ENCODE data around the gene APBB2.
"Not testable (repeated sequence)": the region's sequence is repeated elsewhere in the genome, so short reads cannot be mapped to it uniquely, and the experiment has no call there.

Gene APBB2

DNA sequence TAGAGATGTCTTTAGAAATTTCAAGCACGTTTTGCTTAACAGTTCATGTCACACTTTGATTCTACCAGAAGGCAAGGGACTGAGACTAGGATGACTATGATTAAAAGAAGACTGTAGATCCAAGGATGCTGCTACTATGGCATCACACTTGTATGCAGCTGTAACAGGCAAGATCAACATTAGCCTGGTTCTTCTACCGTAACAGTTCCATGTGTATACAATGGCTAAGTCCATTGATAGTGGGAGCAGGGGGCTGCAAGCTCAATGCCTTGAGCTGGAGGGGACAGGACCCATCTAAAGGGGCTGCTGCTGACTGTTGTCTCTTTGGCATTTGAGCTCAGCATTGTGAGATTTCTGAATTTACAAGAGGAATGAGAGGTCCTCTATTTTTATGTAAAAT, 212.0 kb downstream of the APBB2 start:
- DNase-seq: no peak

DNA sequence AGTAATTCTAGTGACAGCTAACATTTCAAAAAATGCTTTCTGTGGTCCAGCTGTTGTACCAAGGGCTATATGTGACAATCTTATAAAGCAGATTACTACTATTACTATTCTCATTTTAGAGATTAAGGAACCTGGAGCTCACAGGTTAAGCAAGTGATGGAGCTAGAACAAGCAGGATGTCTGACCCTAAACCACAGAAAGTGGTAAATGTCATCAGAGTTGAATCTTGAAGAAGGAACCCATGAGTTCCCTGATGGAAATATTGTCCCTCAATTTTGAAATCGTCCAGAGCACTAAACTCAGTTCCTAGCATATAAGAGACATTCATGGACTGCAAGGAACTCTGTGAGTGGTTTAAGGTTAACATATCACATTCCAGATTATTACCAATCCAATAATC, 214.0 kb downstream of the APBB2 start:
- DNase-seq: no peak

DNA sequence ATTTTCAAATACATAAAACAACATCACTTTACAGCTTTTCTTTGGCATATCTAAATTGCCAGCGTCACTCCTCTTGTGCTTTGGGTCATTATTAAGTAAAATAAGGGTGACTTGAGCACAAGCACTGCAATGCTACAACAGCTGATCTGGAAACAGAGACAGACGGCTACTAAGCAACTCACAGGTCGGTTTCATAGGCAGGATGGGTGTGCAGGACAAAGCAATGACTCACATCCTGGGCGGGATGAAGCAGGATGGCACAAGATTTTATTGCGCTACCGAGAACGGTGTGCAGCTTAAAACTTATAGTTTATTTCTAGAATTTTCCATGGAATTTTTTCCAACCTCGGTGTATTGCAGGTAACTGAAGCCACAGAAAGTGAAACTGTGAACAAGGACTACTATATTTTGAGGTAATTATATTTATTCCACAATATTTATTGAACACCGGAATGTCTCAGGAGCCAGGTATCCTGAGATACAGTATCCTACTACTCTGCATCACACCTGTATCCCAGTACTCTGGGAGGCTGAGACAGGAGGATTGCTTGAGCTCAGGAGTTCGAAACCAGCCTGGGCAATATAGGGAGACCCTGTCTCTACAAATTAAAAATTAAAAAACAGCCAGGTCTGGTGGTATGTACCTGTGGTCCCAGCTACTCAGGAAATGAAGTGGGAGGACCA, 215.5 kb downstream of the APBB2 start:
- no peak for DNase-seq

DNA sequence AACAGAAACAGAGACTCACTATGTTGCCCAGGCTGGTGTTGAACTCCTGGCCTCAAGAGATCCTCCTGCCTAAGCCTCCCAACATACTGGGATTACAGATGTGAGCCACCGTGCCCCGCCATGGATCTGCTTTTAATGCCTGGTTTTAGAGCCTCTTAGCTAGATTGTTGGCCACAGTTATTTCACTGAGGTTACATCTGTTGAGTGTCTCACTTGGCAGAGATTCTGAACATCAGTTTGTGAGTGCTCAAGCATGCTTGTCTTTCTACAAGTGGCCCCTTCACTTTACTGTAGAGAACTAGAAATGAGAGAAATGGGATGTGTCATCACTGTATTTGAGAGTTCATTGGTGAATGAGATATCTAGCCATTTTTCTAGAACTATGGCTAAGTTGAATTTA, 218.5 kb downstream of the APBB2 start:
- no peak for DNase-seq

DNA sequence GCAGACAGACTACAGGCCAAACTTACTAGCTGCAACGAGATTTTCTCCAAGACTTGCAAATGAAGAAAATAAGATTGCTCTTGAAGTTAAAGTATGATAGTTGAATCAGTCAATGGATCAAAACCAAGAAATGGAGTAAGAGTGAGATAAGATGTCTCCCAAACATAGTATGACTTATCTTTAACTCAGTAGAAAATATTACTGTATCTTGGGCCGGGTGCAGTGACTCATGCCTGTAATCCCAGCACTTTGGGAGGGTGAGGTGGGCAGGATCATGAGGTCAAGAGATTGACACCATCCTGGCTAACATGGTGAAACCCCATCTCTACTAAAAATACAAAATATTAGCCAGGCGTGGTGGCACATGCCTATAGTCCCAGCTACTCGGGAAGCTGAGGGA, 220.0 kb downstream of the APBB2 start:
- not testable (repeated sequence) for DNase-seq

DNA sequence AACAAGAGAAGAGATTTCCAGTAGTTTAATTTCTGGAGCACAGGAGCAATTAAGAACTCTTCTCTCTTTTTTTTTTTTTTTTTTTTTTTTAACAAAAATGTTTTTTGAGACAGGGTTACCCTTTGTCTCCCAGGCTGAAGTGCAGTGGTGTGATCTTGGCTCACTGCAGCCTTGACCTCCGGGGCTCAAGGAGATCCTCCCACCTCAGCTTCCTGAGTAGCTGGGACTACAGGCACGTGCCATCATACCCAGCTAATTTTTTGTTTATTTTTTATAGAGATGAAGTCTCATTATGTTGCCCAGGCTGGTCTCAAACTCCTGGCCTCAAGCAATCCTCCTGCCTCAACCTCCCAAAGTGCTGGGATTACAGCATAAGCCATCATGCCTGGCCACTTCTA, 221.0 kb downstream of the APBB2 start:
- DNase-seq: not testable (repeated sequence)

DNA sequence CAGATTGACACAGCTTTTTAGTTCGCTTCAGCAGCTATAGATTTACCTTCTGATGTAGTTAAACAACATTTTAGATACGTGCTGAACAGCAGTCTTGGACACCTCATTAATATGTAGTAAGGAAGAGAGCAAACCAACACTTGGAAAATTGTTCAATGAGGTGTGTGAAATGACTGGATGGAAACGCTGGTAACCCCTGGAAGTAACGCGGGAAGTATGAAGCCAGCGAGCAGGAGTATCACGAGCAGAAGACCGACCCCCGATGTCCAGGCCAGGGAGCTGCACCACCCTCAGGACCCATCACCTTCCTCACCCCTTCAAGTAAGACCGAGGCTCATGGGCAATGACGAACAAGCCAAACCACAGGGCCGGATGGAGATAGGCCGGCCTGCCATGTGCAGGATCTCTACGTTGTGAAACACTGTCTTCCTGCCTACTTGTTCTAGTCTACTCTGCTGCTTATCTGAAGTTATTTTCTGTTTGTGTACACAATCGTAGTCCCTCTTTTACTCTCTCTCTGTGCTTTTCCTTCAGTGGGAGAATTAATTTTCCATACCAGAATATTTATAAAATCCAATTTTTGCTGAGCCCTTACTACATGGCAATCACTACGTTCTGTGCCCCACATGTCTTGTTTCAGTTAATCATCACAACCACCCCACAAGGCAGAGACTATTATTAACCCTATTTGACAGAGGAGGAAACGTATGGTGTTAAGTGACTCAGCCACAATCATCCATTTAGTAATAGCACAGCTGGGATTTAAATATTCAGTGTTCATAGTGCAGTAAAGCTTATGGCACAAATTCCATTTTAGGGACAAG, 221.7 kb downstream of the APBB2 start:
- no peak for DNase-seq

DNA sequence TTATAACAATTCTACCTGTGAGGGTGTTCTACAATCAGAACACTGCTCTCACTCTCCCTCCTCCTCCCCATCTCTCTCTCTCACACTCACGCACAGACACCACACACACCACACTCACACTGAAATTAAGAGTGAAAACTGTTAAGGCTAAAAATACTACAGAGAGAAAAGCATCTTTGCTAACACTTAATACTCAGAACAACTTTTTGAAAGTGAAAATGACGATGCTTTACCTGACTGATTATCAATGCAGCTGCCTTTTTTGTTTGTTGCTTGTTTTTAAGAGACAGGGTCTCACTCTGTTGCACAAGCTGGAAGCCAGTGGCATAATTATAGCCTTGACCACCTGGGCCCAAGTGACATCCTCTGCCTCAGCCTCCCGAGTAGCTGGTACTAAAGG, 222.4 kb downstream of the APBB2 start:
- no peak for DNase-seq

DNA sequence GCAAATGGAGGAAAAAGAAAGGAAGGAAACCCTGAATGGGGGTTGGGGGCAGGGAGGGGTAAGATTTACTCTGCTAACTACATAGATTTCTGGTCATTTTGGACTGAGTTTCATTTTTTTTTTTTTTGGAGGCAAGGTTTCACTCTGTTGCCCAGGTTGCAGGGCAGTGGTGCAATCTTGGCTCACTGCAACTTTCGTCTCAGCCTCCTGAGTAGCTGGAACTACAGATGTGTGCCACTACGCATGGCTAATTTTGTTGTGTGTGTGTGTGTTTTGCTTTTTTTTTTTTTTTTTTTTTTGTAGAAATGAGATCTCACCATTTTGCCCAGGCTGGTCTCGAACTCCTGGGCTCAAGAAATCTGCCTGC, 223.5 kb downstream of the APBB2 start:
- no peak for DNase-seq

DNA sequence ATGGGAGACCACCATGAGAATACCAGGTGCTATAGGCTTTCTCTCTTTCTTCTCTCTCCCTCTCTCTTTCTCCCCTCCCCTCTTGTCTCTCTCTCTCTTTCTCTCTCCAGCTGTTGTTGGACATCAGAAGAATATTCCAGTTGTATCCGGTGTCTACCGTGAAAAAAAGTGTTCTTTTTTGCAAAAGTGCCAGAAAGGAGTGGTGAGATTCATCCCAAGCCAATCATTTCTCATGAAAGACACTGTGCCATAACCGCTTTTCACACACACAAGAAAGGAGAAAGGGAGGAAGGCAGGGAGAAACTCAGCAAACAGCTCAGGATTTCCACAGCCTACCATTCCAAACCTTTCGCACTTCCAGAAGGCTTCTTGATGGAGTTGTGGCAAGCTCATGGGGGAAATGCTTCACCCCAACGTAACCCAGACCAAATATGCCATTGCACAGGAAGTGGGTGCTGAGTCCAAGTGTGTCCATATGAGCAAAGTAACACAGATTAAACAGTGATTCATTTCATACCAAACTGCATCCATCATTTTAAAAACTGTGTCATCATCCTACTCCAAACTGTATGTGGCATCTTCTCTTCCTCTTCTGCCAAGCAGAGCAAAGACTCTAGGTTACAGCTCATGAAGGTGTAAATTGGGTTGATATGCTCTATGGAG, 224.0 kb downstream of the APBB2 start:
- no peak for DNase-seq

DNA sequence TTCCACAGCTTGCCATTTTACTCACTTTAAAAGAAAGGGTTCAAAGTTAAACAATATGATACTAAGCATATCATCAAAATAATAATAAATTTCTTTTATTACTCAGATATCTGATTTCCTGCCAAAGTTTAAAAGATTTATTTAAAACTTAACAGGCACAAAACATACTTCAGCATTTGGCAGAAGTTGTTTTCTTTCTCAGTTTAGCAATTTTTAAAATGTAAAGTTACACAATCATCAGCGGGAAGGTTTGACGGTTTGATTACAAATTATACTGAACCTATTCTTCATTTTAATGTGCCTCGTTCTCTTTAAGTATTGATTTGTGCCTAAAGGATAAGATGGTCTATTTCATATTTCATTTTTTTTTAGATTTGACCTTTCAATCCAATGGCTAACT, 227.2 kb downstream of the APBB2 start:
- no peak for DNase-seq

DNA sequence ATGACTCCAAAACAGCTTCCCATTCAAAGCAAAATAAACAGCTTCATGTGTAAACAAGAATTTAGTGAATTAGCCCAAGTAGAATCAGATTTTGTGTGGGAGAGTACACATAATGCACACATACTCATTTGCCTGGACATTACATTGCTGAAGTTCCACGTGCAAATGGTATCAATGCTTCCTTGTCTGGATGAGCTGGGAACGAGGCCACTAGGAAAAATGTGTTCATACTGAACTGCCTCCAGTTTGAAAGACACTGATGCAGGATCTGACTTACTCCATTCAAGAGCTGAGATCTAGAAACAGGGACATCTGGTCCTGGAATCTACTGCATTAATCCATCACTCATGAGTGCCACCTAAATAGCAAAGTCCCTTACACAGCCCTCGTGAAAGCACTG, 228.0 kb downstream of the APBB2 start:
- DNase-seq: no peak

DNA sequence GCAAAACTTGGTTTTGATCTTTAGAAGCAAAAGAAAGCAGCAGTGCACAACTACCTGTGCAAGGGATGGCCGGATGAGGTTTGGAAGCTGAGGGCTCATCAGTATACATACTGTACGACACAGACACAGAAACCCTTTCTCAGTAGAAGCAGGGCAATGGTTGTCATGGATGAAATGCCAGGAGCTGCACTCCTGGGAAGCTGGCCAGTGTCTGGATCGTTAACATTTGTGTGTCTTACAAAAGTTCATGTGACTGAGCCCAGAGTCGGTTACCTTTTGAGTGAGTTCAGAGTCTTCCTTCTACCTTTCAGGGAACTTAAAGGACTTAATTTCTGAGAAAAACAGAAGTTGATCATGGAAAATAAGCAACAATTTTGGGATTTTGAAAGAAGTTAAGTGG, 230.3 kb downstream of the APBB2 start:
- no peak for DNase-seq

DNA sequence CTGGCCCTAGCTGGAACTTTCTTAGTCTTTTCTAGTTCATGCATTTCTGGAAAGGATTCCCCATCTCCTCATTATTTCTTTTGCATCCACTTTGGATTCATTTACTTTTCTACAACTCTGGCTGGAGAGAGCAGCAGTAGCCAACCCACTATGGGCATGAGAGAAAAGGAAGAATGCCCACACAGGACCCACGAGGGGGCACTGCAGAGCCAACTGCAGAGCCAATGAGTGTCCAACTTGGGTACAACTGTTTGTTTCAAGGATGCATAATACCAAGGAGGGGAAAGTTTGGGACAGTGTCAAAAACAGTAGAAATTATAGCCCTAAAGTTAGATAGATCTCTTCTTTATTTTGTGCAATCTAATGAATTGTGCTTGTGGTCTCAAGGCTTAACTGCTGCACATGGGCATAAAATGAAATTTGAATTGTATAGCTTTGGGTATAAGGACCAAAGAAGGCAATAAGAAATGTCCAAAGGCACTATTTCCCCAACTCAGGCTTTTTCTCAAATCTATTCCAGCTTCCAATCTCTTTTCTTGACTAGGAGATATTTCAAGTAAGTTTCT, 233.9 kb downstream of the APBB2 start:
- no peak for DNase-seq

DNA sequence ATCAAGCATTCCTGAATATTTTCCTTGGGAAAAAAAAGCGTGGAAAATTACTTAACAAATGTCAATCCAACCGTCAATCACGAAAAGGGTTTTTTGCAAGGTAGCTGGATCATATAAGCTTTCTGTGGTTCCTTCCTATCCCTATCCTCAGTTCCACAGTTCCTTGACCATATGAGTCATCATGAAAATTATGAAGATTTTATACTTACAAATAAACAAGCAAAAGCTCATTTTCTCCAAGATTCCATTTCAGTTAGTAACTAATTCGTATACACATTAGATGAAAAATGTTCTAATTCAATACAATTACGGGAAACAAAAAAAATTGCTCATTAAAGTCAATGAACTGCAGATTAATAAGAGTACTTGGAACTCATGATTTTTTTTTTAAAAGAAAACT, 235.8 kb downstream of the APBB2 start:
- no peak for DNase-seq

DNA sequence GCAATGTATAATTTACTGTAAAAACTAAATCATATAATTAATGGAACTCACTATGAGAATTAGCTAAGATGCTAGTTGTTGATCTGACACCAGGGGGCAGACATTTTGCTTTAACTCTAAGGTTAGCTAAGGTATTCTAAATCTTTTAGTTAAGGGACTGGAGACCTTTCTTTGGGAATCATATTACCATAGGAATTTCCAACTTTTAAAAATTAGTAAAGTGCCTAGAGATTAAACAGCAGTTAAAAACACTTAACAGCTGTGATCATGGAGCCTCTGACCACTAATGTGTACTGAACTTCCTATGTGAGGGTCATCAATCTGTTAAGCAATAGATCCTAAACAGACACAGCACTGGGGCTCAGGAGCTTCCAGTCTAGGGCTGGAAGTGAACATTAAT, 238.0 kb downstream of the APBB2 start:
- DNase-seq: no peak

DNA sequence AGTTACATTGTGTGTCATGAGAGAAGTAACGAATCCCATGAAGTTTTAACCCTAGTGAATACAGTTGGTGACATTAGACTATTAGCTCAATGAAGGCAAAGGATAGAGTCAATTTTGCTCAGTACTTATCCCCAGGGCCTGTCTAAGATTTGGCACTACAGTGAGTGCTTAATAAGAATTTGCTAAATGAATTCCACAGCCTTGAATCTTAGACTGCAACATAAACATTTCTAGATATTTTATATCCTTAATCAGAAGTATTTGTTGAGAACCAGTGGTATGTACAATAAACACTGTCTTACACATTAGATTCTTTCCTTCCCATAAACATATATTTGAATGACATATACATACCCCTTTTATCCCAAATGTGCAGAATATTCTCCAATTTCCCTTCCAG, 241.6 kb downstream of the APBB2 start:
- no peak for DNase-seq

DNA sequence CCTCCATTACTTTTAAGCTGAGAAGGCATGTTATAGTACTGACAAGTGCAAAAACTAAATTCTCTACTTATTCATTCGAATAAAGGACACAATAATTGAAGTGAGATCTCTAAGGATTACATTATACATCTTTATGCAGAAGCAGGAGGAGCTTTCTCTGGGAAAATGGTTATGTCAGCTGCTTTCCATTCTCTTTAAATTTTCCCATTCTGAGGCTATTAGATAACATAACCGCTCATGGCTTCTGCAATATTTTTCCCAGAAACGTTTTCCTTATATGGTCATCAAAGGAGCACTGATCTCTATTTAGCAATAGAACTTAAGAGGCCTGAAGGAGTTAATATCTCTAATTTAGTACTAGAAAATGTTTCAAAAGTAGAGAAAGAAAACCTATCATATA, 243.0 kb downstream of the APBB2 start:
- DNase-seq: no peak

DNA sequence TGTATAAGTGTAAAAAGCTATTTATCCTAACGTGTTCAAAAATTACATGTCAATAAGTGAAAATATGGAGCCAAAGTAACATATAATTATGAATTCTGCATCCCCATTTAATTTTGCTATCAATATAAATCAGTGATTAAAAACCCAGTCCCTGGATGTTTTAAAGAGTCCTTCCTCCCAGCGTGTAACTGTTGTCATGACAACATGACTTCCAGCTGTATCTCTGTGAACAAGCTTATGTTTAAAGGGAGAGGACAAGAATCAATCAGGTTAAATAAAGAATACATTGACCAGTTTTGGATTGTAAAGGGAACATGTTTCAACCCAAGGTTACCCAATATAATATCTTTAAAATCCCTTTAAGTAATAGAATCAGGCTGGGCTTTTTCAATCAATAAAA, 244.8 kb downstream of the APBB2 start:
- no peak for DNase-seq

DNA sequence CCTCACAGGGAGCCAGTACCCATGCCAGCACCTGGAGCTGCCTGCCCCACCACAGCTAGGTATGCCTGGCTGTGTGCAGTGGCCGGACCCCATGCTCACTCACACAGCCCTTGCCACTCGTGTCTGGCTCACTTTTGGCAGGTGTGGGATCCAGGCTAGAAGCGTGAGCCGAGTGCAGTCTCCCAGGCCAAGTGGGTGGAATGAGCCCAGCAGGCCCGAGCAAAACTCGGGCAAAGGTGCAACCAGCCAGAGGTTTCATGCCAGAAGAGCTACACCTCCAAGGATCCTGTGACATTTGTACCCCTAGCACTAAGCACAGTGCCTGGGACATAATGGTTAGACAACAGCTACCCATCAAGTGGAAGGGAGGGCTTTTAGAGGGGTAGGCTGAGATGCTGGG, 246.8 kb downstream of the APBB2 start:
- no peak for DNase-seq

DNA sequence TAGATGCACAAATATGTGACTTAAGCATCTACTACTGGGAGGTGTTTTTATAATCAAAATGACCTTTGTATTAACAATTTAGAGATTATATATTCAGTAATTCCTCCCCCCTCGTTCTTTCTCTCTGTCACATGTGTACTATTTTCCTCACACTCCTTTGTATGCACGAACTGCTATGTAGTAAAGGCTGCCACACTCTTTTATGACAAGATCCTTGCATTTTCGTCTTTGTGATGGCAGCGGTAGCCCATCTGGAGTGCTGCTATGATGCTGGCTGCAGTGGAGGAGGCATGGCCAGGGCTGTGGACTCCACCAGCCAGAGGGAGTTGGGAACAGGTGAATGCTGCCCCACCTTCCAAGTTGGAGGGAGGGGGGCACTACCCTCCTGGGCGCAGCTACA, 248.3 kb downstream of the APBB2 start:
- DNase-seq: no peak

DNA sequence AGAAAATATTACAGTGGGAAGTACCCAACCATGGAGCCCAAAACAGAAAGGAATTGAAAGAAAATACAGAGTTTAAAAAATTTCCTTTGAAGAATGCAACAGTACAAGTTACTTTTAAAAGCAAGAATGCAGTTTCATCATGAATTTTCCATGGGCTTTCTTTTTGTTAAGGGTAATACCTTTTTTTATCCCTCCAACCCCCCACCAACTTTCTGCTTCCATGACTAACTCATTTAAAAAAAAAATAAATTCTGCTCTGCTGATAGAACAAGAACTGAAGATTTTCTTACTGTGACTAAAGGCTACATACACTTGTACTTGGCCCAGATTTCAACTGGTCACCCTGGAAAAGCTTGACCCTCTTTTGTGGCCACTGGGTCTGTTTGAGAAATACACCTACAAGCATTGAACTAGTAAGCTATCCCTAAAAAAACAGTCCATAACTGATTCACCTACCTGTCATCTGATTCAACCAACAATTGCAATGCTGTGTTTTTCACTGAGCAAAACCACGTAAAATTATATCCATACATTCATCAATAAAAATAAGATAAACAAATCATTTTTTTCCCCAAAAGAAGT, 250.4 kb downstream of the APBB2 start:
- DNase-seq: no peak

DNA sequence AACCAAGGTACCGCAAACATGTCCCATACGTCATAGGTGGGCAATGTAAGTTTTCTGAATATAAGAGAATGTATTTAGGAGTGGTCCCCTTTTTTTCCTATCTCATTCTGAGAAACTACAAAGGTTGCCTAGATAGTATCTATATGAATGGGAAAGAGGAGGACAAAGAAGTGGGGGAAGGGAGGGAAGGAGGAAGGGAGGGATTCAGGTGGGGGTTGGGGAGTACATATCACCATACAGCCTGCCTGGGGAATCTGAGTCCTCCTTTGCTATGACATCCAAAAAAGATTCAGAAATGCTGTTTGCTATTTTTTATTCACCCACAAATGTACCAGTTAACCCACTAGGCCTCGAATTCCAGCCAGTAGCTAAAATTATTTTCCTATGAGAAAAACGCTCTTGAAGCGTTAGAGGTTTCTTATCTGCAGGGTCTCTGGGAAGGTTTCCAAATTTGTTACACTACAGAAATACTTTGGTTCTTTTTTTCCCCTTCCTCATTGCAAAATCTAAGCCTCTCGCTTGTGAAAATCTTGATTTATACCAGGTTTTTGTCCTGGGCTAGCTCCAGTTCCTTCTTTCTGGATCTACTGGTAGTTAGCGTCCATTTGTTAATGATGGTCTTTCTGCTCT, 251.7 kb downstream of the APBB2 start:
- DNase-seq: no peak

Data from CD4-positive, alpha-beta T cell treated with Interleukin-6 for 4 hours (primary cell).